Measurements from ENCODE around the gene RYR1.
"Not testable (repeated sequence)": the region's sequence is repeated elsewhere in the genome, so short reads cannot be mapped to it uniquely, and the experiment has no call there.

Gene RYR1

GRCh38 chr19:38420935-38421334 lies 12.6 kb upstream of the RYR1 start:
- no peak for TF ChIP-seq ZNF274 (IDR thresholded peaks at IDR 0.05; ENCODE audit: low read depth, low read length)
- no peak for TF ChIP-seq YY1 (IDR thresholded peaks at IDR 0.05; ENCODE audit: insufficient read depth, insufficient read length)
- TF ChIP-seq SUZ12 (IDR thresholded peaks at IDR 0.05; ENCODE audit: extremely low read depth, insufficient read depth, insufficient read length), result no peak
- Histone ChIP-seq H3K4me3 (ENCODE audit: insufficient read length, low read depth) (no peak overlapping the region), H3K9ac (ENCODE audit: insufficient read length, low read depth) (no peak overlapping the region)

DNA sequence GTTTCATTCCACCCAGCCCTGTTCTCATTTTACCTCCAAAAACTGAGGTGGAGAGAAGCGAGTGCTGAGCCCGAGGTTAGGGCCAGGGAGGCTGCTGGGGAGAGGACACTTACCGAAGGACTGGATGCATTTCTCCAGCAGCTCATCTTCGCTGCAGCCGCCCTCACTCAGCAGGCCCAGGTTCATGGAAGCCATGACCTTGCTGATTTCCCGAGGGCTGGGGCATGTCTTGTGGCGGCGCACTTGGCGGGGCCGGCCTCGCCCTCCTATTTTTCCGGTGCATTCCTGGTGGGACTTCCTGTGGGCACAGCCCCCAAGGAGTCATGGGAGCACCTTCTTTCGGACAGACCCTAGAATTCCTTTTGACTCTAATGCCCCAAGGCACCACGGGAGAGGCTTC lies 11.6 kb upstream of the RYR1 start:
- Histone ChIP-seq H3K4me1 (ENCODE audit: insufficient read depth, insufficient read length) (peaks cover 12% of the 10 kb centered on the region), H3K4me3 (ENCODE audit: insufficient read length, low read depth) (no peak overlapping the region), H3K9ac (ENCODE audit: insufficient read length, low read depth) (no peak overlapping the region), H3K36me3 (ENCODE audit: insufficient read depth, insufficient read length, low read length) (no peaks in the 10 kb centered on the region), H3K27me3 (ENCODE audit: insufficient read depth, insufficient read length) (peaks cover 4% of the 10 kb centered on the region), H3K9me3 (ENCODE audit: insufficient read depth, low read length) (no peaks in the 10 kb centered on the region)
- no peak for DNase-seq (ENCODE audit: low read depth, low spot score)
- TF ChIP-seq YY1 (IDR thresholded peaks at IDR 0.05; ENCODE audit: insufficient read depth, insufficient read length), result no peak
- no peak for TF ChIP-seq ZNF274 (IDR thresholded peaks at IDR 0.05; ENCODE audit: low read depth, low read length)
- no peak for TF ChIP-seq SUZ12 (IDR thresholded peaks at IDR 0.05; ENCODE audit: extremely low read depth, insufficient read depth, insufficient read length)

More at GRCh38 chr19:38420935-38421334, 12.6 kb upstream of the RYR1 start:
- Histone ChIP-seq H3K4me1 (ENCODE audit: insufficient read depth, insufficient read length) (peaks cover 12% of the 10 kb centered on the region), H3K9me3 (ENCODE audit: insufficient read depth, low read length) (no peaks in the 10 kb centered on the region), H3K36me3 (ENCODE audit: insufficient read depth, insufficient read length, low read length) (no peaks in the 10 kb centered on the region), H3K27me3 (ENCODE audit: insufficient read depth, insufficient read length) (peaks cover 4% of the 10 kb centered on the region)
- DNase-seq (ENCODE audit: low read depth, low spot score), result no peak

DNA sequence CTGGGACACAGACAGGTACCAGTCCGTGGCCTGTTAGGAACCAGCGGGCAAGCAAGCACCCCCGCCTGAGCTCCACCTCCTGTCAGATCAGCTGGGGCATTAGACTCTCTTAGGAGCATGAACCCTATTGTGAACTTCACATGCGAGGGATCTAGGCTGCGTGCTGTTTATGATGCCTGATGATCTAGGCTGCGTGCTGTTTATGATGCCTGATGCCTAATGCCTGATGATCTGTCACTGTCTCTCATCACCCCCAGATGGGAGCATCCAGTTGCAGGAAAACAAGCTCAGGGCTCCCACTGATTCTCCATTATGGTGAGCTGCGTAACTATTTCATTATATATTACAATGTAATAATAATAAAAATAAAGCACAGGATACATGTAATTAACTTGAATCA lies 11.1 kb upstream of the RYR1 start:
- no peak overlapping the region for H3K4me3 ChIP-seq (ENCODE audit: insufficient read length, low read depth)
- DNase-seq (ENCODE audit: low read depth, low spot score), result no peak
- H3K9ac ChIP-seq (ENCODE audit: insufficient read length, low read depth), result no peak overlapping the region
- H3K36me3 ChIP-seq (ENCODE audit: insufficient read depth, insufficient read length, low read length), result no peaks in the 10 kb centered on the region
- H3K4me1 ChIP-seq (ENCODE audit: insufficient read depth, insufficient read length), result peaks cover 7% of the 10 kb centered on the region
- TF ChIP-seq YY1 (IDR thresholded peaks at IDR 0.05; ENCODE audit: insufficient read depth, insufficient read length), result no peak
- TF ChIP-seq ZNF274 (IDR thresholded peaks at IDR 0.05; ENCODE audit: low read depth, low read length), result no peak
- no peak for TF ChIP-seq SUZ12 (IDR thresholded peaks at IDR 0.05; ENCODE audit: extremely low read depth, insufficient read depth, insufficient read length)
- H3K9me3 ChIP-seq (ENCODE audit: insufficient read depth, low read length), result no peaks in the 10 kb centered on the region
- H3K27me3 ChIP-seq (ENCODE audit: insufficient read depth, insufficient read length), result peaks cover 4% of the 10 kb centered on the region

DNA sequence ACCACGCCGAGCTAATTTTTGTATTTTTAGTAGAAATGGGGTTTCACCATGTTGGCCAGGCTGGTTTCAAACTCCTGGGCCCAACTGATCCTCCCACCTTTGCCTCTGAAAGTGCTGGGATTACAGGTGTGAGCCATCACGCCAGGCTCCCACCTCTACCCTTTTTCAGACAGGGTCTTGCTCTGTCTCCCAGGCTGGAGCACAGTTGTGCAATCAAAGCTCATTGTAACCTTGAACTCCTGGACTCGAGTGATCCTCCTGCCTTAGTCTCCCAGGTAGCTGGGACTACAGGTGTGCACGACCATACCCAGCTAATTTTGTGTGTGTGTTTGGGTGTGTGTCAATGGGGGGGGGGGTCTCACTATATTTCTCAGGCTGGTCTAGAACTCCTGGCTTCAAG lies 9.2 kb upstream of the RYR1 start:
- Histone ChIP-seq H3K4me1 (ENCODE audit: insufficient read depth, insufficient read length) (peaks cover 7% of the 10 kb centered on the region), H3K27me3 (ENCODE audit: insufficient read depth, insufficient read length) (no peaks in the 10 kb centered on the region)

DNA sequence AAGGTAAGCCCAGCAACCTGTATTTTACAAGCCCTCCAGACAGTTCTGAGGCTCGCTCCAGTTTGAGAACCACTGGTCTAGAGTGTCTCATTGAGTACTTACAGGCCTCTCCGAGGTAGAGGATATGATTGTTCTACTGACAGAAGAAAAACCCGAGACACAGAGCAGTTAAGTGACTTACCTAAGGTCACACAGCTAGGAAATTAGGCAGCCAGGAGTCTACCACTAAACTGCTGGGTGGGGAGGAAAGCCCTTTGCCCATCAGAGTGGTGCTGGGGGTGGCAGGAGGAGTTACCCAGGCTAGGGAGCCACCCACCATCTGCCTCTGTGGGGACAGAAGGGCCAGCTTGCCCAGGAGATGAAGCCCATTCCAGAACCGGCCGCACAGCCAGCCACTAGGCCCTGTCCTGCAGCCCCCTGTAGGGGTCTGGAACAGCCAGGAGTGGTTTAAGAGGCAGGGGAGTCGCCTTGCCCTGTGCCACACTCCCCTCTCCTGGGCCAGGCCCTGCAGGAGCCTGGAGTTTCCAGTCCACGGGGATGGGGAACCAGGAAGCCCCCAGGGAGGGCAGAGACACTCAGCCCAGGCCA lies 8.2 kb upstream of the RYR1 start:
- H3K9ac ChIP-seq (ENCODE audit: insufficient read length, low read depth), result peak overlapping the region; percentile 63

More for the DNA sequence above, 9.2 kb upstream of the RYR1 start:
- no peak overlapping the region for H3K4me3 ChIP-seq (ENCODE audit: insufficient read length, low read depth)
- DNase-seq (ENCODE audit: low read depth, low spot score), result no peak
- H3K9me3 ChIP-seq (ENCODE audit: insufficient read depth, low read length), result no peaks in the 10 kb centered on the region
- H3K9ac ChIP-seq (ENCODE audit: insufficient read length, low read depth), result no peak overlapping the region
- no peak for TF ChIP-seq ZNF274 (IDR thresholded peaks at IDR 0.05; ENCODE audit: low read depth, low read length)
- no peak for TF ChIP-seq YY1 (IDR thresholded peaks at IDR 0.05; ENCODE audit: insufficient read depth, insufficient read length)
- TF ChIP-seq SUZ12 (IDR thresholded peaks at IDR 0.05; ENCODE audit: extremely low read depth, insufficient read depth, insufficient read length), result no peak
- no peaks in the 10 kb centered on the region for H3K36me3 ChIP-seq (ENCODE audit: insufficient read depth, insufficient read length, low read length)

DNA sequence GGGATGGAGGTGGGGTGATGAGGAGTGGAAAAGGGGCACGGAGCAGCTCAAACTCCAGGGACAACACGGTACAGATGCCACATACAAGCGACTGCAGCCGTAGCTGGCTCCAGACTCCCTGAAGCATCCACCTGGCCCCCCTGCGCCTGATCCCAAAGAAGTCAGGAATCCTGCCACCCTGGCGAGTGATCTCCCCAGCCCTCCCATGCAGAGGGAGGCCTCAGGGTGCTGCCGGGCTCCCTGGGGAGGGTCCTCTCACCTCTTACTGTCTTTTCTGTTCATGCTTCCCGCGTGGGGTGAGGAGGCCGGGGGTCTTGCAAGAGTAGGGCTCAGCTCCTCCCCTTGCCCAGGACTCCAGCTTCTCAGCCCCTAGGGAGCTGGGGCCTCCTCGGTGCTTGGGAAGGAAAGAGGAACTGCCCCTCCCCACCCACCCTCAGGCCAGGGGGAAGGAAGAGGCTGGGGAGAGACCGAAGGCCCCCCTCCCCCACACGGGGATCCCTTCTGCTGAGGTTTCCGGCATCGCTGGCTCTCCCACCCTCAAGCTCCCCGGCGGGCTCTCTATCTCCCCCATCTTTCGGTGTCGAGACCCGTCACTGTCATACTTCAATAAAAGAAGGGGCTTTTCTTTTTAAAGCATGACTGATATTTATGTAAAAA lies 7.6 kb upstream of the RYR1 start, which contains the start of gene RASGRP4:
TSS of gene RASGRP4 (minus strand) at position 410 of the 657 bp plus-strand sequence. CDS start at position 282, 128 bp downstream.
- Histone ChIP-seq H3K4me1 (ENCODE audit: insufficient read depth, insufficient read length) (peaks cover 7% of the 10 kb centered on the region), H3K27me3 (ENCODE audit: insufficient read depth, insufficient read length) (no peaks in the 10 kb centered on the region), H3K9ac (ENCODE audit: insufficient read length, low read depth) (peak within 1 kb of the TSS; percentile 63), H3K9me3 (ENCODE audit: insufficient read depth, low read length) (no peaks in the 10 kb centered on the region), H3K4me3 (ENCODE audit: insufficient read length, low read depth) (peak within 1 kb of the TSS; percentile 5), H3K36me3 (ENCODE audit: insufficient read depth, insufficient read length, low read length) (no peaks in the 10 kb centered on the region)
- no peak for DNase-seq (ENCODE audit: low read depth, low spot score)
- TF ChIP-seq YY1 (IDR thresholded peaks at IDR 0.05; ENCODE audit: insufficient read depth, insufficient read length) (no peak), ZNF274 (IDR thresholded peaks at IDR 0.05; ENCODE audit: low read depth, low read length) (no peak), SUZ12 (IDR thresholded peaks at IDR 0.05; ENCODE audit: extremely low read depth, insufficient read depth, insufficient read length) (no peak)

More for the DNA sequence above, 8.2 kb upstream of the RYR1 start:
- H3K27me3 ChIP-seq (ENCODE audit: insufficient read depth, insufficient read length), result no peaks in the 10 kb centered on the region
- peaks cover 7% of the 10 kb centered on the region for H3K4me1 ChIP-seq (ENCODE audit: insufficient read depth, insufficient read length)
- no peaks in the 10 kb centered on the region for H3K9me3 ChIP-seq (ENCODE audit: insufficient read depth, low read length)
- no peak for DNase-seq (ENCODE audit: low read depth, low spot score)
- TF ChIP-seq SUZ12 (IDR thresholded peaks at IDR 0.05; ENCODE audit: extremely low read depth, insufficient read depth, insufficient read length) (no peak), ZNF274 (IDR thresholded peaks at IDR 0.05; ENCODE audit: low read depth, low read length) (no peak), YY1 (IDR thresholded peaks at IDR 0.05; ENCODE audit: insufficient read depth, insufficient read length) (no peak)
- no peaks in the 10 kb centered on the region for H3K36me3 ChIP-seq (ENCODE audit: insufficient read depth, insufficient read length, low read length)
- H3K4me3 ChIP-seq (ENCODE audit: insufficient read length, low read depth), result peak overlapping the region; percentile 5

GRCh38 chr19:38427035-38427677 lies 6.3 kb upstream of the RYR1 start:
- not testable (repeated sequence) for H3K4me3 ChIP-seq (ENCODE audit: insufficient read length, low read depth); DNase-seq (ENCODE audit: low read depth, low spot score); H3K4me1 ChIP-seq (ENCODE audit: insufficient read depth, insufficient read length); H3K9ac ChIP-seq (ENCODE audit: insufficient read length, low read depth); H3K36me3 ChIP-seq (ENCODE audit: insufficient read depth, insufficient read length, low read length); H3K27me3 ChIP-seq (ENCODE audit: insufficient read depth, insufficient read length); H3K9me3 ChIP-seq (ENCODE audit: insufficient read depth, low read length)

Measured in NT2/D1 (cell line).